Measurements from ENCODE around the gene TESPA1. TPM values are rescaled to one million over a fixed set of nuclear protein-coding genes. Genes with fewer than 3 reads are reported as not detected.

The TESPA1 gene
- total and polyA plus RNA-seq, 9 of the 15 experiments (the other 6 are each of a cell fraction or from before 2014, with no cell fraction given), result 0.72 to 7.1 (median 2.4) TPM

DNA sequence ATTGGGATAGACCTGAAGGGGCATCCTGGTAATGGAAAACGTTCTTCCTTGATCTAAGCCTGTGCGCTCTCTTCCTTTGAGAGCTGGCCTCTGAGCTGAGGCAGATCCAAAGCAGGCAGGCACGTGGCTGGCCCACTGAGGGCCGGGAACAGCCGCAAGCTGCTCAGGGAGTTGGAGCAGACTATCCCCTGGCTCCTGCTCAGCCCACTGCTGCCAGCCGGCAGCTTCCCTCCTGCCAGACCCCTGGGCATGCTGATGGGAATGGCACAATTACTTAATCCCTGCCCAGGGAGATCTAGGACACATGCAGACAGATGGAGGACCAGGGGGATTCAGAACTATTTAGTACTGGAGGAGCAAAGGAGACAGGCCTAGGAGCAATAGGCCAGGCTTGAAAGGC is 49.7 kb upstream of the TESPA1 start:
- no peak overlapping the region for H3K27ac ChIP-seq (ENCODE audit: extremely low read depth, low read depth, low read length)
- H3K9ac ChIP-seq (ENCODE audit: insufficient read depth in 1 of 2, low read depth in 2 of 2, low read length in 2 of 2), result no peak overlapping the region
- H4K20me1 ChIP-seq (replicated peaks; ENCODE audit: control insufficient read depth, insufficient read depth, low read length), result no peaks in the 10 kb centered on the region
- TF ChIP-seq, protein P1, sequence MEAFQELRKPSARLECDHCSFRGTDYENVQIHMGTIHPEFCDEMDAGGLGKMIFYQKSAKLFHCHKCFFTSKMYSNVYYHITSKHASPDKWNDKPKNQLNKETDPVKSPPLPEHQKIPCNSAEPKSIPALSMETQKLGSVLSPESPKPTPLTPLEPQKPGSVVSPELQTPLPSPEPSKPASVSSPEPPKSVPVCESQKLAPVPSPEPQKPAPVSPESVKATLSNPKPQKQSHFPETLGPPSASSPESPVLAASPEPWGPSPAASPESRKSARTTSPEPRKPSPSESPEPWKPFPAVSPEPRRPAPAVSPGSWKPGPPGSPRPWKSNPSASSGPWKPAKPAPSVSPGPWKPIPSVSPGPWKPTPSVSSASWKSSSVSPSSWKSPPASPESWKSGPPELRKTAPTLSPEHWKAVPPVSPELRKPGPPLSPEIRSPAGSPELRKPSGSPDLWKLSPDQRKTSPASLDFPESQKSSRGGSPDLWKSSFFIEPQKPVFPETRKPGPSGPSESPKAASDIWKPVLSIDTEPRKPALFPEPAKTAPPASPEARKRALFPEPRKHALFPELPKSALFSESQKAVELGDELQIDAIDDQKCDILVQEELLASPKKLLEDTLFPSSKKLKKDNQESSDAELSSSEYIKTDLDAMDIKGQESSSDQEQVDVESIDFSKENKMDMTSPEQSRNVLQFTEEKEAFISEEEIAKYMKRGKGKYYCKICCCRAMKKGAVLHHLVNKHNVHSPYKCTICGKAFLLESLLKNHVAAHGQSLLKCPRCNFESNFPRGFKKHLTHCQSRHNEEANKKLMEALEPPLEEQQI (IDR thresholded peaks at IDR 0.05), result no peak
- TF ChIP-seq SP1 (CRISPR knock-in tag; IDR thresholded peaks at IDR 0.05) (no peak), ERF (CRISPR knock-in tag; IDR thresholded peaks at IDR 0.05) (no peak), HDAC6 (IDR thresholded peaks at IDR 0.05; ENCODE audit: low read depth, low read length) (no peak), ZNF584 (CRISPR knock-in tag; IDR thresholded peaks at IDR 0.05; ENCODE audit: low read depth) (no peak), MAZ (CRISPR knock-in tag; conservative IDR thresholded peaks at IDR 0.05 in 1 of 2, IDR thresholded peaks at IDR 0.05 in 1 of 2) (no peak), CBX2 (IDR thresholded peaks at IDR 0.05; ENCODE audit: insufficient read depth, low read length, poor library complexity, severe bottlenecking) (no peak), SRF (CRISPR knock-in tag; IDR thresholded peaks at IDR 0.05) (no peak), TARDBP (IDR thresholded peaks at IDR 0.05) (no peak), JUNB (CRISPR knock-in tag; conservative IDR thresholded peaks at IDR 0.05) (no peak), OTX1 (CRISPR knock-in tag; IDR thresholded peaks at IDR 0.05) (no peak)
- TF ChIP-seq, protein P2, sequence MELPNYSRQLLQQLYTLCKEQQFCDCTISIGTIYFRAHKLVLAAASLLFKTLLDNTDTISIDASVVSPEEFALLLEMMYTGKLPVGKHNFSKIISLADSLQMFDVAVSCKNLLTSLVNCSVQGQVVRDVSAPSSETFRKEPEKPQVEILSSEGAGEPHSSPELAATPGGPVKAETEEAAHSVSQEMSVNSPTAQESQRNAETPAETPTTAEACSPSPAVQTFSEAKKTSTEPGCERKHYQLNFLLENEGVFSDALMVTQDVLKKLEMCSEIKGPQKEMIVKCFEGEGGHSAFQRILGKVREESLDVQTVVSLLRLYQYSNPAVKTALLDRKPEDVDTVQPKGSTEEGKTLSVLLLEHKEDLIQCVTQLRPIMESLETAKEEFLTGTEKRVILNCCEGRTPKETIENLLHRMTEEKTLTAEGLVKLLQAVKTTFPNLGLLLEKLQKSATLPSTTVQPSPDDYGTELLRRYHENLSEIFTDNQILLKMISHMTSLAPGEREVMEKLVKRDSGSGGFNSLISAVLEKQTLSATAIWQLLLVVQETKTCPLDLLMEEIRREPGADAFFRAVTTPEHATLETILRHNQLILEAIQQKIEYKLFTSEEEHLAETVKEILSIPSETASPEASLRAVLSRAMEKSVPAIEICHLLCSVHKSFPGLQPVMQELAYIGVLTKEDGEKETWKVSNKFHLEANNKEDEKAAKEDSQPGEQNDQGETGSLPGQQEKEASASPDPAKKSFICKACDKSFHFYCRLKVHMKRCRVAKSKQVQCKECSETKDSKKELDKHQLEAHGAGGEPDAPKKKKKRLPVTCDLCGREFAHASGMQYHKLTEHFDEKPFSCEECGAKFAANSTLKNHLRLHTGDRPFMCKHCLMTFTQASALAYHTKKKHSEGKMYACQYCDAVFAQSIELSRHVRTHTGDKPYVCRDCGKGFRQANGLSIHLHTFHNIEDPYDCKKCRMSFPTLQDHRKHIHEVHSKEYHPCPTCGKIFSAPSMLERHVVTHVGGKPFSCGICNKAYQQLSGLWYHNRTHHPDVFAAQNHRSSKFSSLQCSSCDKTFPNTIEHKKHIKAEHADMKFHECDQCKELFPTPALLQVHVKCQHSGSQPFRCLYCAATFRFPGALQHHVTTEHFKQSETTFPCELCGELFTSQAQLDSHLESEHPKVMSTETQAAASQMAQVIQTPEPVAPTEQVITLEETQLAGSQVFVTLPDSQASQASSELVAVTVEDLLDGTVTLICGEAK (IDR thresholded peaks at IDR 0.05), result no peak
- TF ChIP-seq, protein P2 (CRISPR knock-in tag; IDR thresholded peaks at IDR 0.05), result no peak
- intact Hi-C loops (cut with micrococcal nuclease) (no loop called here), in situ Hi-C loops (cut with MboI) (no loop called here)
- no peaks in the 10 kb centered on the region for H3K9me1 ChIP-seq (ENCODE audit: control insufficient read depth, insufficient read depth, low read length)
- DNase-seq (ENCODE audit: extremely low read depth in 1 of 4, low spot score in 3 of 4) (no peak), FAIRE-seq (no peak), ATAC-seq (no peak)
- H3K79me2 ChIP-seq (ENCODE audit: control insufficient read depth, insufficient read depth, low read length), result no peaks in the 10 kb centered on the region
- BruUV-seq (replicated peaks), result no TSS peak
- POLR2A ChIA-PET, result no interaction called here
- no peak overlapping the region for H2AFZ ChIP-seq (ENCODE audit: low read depth, low read length)
- WGBS (ENCODE audit: insufficient coverage, low coverage, missing lambda C conversion rate), result 4% methylated on average over 6 of the region's 6 CpGs
- H3K9me3 ChIP-seq (replicated peaks; ENCODE audit: control insufficient read depth, insufficient read depth, low read depth, low read length), result no peaks in the 10 kb centered on the region
- H3K4me1 ChIP-seq (replicated peaks in 1 of 2; ENCODE audit: control insufficient read depth in 2 of 2, insufficient read depth in 2 of 2, low read length in 2 of 2), result no peaks in the 10 kb centered on the region
- H3K36me3 ChIP-seq (ENCODE audit: control insufficient read depth, insufficient read depth, low read length), result no peaks in the 10 kb centered on the region
- CTCF ChIA-PET (ENCODE audit: low intra/inter-chr PET ratio), result no interaction called here
- H3K4me3 ChIP-seq, result no peak overlapping the region
- H3K27me3 ChIP-seq (ENCODE audit: control insufficient read depth in 2 of 2, insufficient read depth in 2 of 2, low read length in 2 of 2), result peaks cover 3 to 10% of the 10 kb centered on the region in 2 experiments; a peak in 2 of 5 replicates
- H3K4me2 ChIP-seq (ENCODE audit: insufficient read depth, low read length), result no peak overlapping the region
